Coronary artery (tissue), 2 donors: ENCODE results near the gene PUS3.
A peak's percentile ranks its signal among the peaks of the same experiment; 100 is the strongest.

Source experiments
- DNase-seq: peaks from one replicate; pipeline ENCODE4 v3.0.0-alpha.2; 2017; ENCODE audit warnings: low spot score
- H3K27ac ChIP-seq, 2 donors: fragments of 200-600 bp; sonication (generic); one replicate each; pipeline ENCODE4 v1.5.1; 2016 to 2019
- H3K4me3 ChIP-seq: fragments of 200-600 bp; sonication (generic); 2 replicates; pipeline ENCODE4 v1.5.1; 2016; ENCODE audit warnings: mild to moderate bottlenecking, moderate library complexity
- TF ChIP-seq, protein P1 (sequence below): fragments of 200-600 bp; sonication (generic); IDR thresholded peaks from one replicate; pipeline ENCODE4 v1.5.1; 2019; ENCODE audit warnings: antibody characterized with exemption

PUS3 gene

DNA sequence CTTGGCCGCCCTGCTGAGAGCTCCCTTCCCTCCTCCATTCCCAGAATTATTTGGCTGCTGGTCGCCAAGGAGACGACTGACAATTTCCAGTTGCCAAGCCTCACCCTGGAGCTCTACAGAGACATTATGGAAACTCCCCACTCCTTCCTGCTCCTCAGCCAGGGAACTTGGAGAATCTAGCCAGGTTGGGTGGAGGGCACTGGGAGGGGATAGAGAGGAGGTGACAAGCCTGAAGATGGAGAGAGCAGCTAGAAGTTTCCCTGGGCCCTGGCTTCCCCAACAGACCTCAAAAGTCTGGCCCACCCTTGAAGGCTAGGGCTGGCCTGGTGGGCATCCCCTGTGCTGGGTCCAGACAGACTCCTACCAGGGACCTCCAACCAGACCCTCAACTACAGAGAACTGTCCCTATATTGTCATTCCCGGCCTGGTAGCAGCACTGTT, 36.1 kb upstream of the PUS3 start:
- H3K4me3 ChIP-seq = no peak overlapping the region
- TF ChIP-seq, protein P1, sequence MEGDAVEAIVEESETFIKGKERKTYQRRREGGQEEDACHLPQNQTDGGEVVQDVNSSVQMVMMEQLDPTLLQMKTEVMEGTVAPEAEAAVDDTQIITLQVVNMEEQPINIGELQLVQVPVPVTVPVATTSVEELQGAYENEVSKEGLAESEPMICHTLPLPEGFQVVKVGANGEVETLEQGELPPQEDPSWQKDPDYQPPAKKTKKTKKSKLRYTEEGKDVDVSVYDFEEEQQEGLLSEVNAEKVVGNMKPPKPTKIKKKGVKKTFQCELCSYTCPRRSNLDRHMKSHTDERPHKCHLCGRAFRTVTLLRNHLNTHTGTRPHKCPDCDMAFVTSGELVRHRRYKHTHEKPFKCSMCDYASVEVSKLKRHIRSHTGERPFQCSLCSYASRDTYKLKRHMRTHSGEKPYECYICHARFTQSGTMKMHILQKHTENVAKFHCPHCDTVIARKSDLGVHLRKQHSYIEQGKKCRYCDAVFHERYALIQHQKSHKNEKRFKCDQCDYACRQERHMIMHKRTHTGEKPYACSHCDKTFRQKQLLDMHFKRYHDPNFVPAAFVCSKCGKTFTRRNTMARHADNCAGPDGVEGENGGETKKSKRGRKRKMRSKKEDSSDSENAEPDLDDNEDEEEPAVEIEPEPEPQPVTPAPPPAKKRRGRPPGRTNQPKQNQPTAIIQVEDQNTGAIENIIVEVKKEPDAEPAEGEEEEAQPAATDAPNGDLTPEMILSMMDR = no peak
- no peak overlapping the region for H3K27ac ChIP-seq
- DNase-seq = peak; percentile 67

DNA sequence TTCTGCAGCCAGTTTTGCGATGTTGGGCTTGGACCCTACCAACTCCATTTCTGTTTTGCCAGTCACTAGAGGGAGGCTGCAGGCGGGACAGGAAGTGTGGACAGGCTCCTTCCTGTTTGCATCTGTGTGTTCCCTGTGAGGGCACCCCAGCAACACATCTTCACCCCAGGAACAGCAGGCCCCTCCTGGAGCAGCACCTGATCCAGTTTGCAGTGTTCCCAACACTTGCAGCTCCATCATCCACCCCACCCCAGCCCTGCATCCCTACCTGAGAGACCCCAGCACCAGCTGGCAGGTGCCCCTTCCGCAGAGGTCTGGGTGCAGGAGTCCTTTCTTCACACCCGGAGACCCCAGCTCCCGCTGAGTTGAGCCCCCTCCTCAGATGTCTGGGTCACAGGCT, 35.4 kb upstream of the PUS3 start:
- TF ChIP-seq, protein P1 = no peak
- Histone ChIP-seq H3K4me3 (no peak overlapping the region), H3K27ac (no peak overlapping the region)
- peak; percentile 53 for DNase-seq

DNA sequence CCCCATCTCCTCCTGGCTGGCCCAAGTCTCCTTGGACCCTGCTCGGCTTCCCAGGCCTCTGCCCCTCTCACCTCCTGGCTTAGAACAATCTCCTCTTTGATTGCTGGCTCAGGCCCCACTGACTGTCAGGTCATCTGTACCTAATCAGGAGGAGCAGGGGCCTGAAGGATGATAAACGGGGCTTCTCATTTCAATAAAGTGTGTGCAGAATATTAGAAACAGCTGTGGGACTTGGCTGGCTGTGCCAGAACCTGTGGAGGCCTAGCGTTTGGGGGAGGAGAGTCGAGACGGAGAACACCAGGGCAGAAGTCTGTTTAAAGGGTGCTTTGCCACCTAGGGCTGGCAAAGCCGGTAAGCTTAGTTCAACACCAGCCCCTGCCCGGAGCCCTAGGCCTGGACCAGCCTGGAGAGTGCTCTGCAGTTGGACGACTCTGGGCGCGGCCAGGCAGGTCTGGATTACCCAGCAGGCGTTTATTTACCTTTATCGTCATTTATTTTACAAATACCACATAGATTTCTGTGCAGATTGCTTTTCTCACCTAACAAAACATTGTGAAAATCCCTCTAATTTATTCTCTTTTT, 32.7 kb upstream of the PUS3 start:
- no peak for DNase-seq
- TF ChIP-seq, protein P1 = no peak
- H3K27ac ChIP-seq = no peak overlapping the region
- H3K4me3 ChIP-seq = no peak overlapping the region

DNA sequence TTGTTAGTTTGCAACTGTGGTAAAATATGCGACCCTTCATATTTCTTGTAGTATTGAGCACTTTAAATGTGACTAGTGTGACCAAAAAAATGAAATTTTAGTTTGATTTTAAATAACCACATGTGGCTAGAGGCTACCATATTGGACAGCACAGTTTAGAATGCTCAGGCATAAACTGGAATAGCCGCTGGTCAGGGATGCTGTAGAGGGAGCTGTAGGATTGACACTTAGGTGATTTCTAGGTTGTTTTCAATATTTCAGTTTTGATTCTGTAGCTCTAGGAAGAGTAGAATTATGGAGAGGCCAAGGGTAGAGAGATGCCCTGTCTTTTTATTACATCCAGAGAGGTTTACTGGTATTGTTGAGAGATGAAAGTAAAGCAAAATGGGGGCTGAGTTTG, 32.0 kb upstream of the PUS3 start:
- Histone ChIP-seq H3K27ac (no peak overlapping the region), H3K4me3 (no peak overlapping the region)
- DNase-seq = no peak
- TF ChIP-seq, protein P1 = no peak

DNA sequence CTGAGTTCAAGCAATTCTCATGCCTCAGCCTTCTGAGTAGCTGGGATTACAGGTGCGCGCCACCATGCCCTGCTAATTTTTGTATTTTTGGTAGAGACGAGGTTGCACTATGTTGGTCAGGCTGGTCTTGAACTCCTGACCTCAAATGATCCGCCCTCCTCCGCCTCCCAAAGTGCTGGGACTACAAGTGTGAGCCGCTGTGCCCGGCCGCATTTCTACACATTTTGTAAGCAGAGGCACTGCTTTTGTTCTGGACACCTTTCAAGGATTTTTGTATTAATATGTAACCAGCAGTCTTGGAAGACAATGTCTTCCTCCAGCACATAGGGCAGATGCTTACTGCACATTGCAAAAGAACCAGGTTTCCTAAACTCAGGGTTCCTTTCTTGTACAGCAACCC, 31.5 kb upstream of the PUS3 start:
- TF ChIP-seq, protein P1 = no peak
- Histone ChIP-seq H3K27ac (no peak overlapping the region), H3K4me3 (no peak overlapping the region)
- DNase-seq = no peak

DNA sequence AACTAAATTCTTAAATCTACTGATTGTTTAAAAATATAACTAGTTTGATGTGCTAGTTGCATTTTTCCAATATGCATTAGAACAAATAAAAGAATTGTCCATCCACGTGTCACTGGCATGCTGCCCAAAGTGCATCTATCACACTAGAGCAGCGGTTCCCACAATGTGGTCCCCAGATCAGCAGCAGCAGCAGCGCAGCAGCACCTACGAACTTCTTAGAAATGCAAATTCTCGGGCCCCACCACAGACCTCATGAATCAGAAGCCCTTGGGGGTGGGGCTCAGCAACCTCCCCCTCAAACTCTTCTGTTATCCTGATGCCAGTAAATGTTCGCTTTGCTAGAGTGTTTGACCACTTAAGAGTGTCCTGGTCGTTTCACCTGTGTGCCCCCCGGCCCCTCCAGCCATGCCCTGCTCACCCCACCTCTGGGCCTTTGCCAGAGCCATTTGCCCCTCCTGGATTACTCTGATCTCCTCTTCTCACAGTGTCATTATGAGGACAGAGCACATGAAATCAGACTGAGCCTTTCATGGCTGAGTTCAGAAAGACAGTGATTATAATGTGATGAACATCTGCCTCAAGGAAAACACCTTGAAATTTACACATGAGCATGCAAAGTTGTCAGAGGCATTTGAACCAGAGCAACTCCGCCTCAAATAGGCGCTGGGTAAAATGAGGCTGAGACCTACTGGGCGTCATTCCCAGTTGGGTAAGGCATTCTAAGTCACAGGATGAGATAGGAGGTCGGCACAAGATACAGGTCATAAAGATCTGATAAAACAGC, 30.2 kb upstream of the PUS3 start:
- Histone ChIP-seq H3K4me3 (no peak overlapping the region), H3K27ac (no peak overlapping the region)
- DNase-seq = no peak
- TF ChIP-seq, protein P1 = no peak

DNA sequence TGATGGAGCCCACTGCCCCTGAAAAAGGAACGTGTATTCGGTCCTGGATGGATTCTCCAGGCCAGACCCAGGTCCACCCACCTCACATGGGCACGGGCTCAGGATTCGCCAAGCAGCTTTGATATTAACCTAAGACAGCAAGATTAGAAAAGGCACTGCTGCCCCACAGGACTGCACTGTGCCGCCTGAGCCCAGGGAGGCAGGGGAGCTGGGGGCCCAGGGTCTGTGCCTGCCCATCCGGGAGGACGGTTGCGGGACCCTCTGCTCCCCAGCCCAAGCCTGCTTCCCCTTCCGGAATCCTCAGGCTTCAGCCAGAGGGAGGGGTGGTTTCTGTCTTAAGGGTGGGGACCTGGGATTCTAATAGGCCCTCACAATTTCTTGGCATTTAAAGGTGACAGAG, 29.3 kb upstream of the PUS3 start:
- H3K4me3 ChIP-seq = no peak overlapping the region
- TF ChIP-seq, protein P1 = no peak
- no peak overlapping the region for H3K27ac ChIP-seq
- no peak for DNase-seq
